ENCODE results near the gene PPP1R9B.

- no peak for TF ChIP-seq CTCF (IDR thresholded peaks at IDR 0.05; ENCODE audit: control extremely low read depth in 1 of 3, insufficient read depth in 1 of 3, low read depth in 1 of 3, low read length in 3 of 3)
- TF ChIP-seq POLR2A (IDR thresholded peaks at IDR 0.05; ENCODE audit: control extremely low read depth in 1 of 2, low read depth in 2 of 2, low read length in 2 of 2) = no peak
- no peak for TF ChIP-seq CREB1 (IDR thresholded peaks at IDR 0.05)
Observed at GRCh38 chr17:50190293-50190602, 39.8 kb upstream of the PPP1R9B start.
